ENCODE results near the gene ITPKB. TPM values are rescaled to one million over a fixed set of nuclear protein-coding genes. Genes with fewer than 3 reads are reported as not detected.

Gene ITPKB
- total and polyA plus RNA-seq, 2 of the 13 experiments (the other 11 are each of a cell fraction or from before 2014, with no cell fraction given), result not detected

DNA sequence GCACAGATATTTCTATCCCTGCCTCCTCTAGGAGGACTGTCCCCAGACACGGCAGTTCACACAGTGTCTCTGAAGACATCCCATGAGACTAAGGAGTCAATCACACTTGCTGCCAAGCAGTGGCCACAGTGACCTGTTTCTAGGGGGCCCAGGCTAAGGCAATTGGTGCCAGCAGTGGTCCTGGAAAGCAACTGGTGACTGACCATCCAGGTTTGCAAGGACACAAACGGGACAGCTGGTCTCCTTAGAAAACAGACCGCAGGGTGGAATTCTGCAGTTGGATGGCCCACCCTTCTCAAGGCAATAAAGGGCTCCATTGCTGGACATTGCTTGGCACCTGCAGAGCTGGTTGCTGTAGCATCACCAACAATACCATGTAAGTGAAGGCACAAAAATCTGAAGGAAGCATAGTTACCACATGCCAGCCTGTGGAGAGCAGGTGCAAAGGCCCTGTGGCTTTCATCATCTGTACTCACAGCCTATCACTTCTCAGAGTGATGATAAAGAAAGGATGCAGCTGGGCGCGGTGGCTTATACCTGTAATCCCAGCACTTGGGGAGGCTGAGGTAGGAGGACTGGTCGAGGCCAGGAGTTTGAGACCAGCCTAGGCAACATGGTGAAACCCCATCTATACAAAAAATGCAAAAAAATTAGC is 109.1 kb downstream of the ITPKB start:
- no peaks in the 10 kb centered on the region for H3K9me3 ChIP-seq (ENCODE audit: low read length)
- ChIA-PET POLR2A (no interaction called here), CTCF (ENCODE audit: low intra/inter-chr PET ratio, low total read pairs) (no interaction called here)
- H3K4me1 ChIP-seq (ENCODE audit: insufficient read depth, low read length), result peaks cover 11% of the 10 kb centered on the region
- no peak overlapping the region for H3K27ac ChIP-seq (ENCODE audit: extremely low read length, insufficient read depth, low read length)
- H3K36me3 ChIP-seq (replicated peaks in 1 of 2; ENCODE audit: control insufficient read depth in 1 of 2, insufficient read depth in 2 of 2, low read length in 2 of 2), result no peaks in the 10 kb centered on the region
- BruUV-seq (replicated peaks), result no TSS peak
- intact Hi-C loops (cut with micrococcal nuclease; ENCODE audit: unreplicated experiment) (loop anchor here (10.0 kb wide), 1 partner anchor 805 kb away; no protein-coding TSS in a partner anchor), in situ Hi-C loops (cut with HindIII; ENCODE audit: extremely low pct_ligation_motif_present, low pct_unique_long_range_greater_than_20kb) (loop anchor here (5.0 to 10.0 kb wide), 2 partner anchors 197 to 805 kb away; no protein-coding TSS in a partner anchor)
- no peaks in the 10 kb centered on the region for H3K79me2 ChIP-seq (ENCODE audit: insufficient read depth, low read length)
- peaks cover 0 to 42% of the 10 kb centered on the region in 2 experiments; a peak in 4 of 5 replicates for H3K27me3 ChIP-seq (ENCODE audit: control insufficient read depth in 1 of 2, insufficient read depth in 2 of 2, low read length in 2 of 2)
- H4K20me1 ChIP-seq (ENCODE audit: insufficient read depth, low read length), result no peaks in the 10 kb centered on the region
- no peak overlapping the region for H3K9ac ChIP-seq (ENCODE audit: insufficient read depth, low read depth, low read length)
- no peak overlapping the region for H3K4me2 ChIP-seq (ENCODE audit: low read depth, low read length)
- 11% methylated on average over 3 of the region's 6 CpGs for WGBS (ENCODE audit: low lambda C conversion rate)
- ATAC-seq (no peak), DNase-seq (ENCODE audit: low spot score) (no peak), FAIRE-seq (no peak)
- H2AFZ ChIP-seq (ENCODE audit: low read length), result no peak overlapping the region
- no peak for TF ChIP-seq PHF20 (CRISPR knock-in tag; IDR thresholded peaks at IDR 0.05)
- TF ChIP-seq, protein P1, sequence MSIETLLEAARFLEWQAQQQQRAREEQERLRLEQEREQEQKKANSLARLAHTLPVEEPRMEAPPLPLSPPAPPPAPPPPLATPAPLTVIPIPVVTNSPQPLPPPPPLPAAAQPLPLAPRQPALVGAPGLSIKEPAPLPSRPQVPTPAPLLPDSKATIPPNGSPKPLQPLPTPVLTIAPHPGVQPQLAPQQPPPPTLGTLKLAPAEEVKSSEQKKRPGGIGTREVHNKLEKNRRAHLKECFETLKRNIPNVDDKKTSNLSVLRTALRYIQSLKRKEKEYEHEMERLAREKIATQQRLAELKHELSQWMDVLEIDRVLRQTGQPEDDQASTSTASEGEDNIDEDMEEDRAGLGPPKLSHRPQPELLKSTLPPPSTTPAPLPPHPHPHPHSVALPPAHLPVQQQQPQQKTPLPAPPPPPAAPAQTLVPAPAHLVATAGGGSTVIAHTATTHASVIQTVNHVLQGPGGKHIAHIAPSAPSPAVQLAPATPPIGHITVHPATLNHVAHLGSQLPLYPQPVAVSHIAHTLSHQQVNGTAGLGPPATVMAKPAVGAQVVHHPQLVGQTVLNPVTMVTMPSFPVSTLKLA (IDR thresholded peaks at IDR 0.05), result peak; percentile 24; the same call in 1 of the 2 replicates
- TF ChIP-seq ZNF891 (CRISPR knock-in tag; IDR thresholded peaks at IDR 0.05), result no peak
- TF ChIP-seq SAFB2 (CRISPR knock-in tag; IDR thresholded peaks at IDR 0.05; ENCODE audit: borderline replicate concordance, low read depth), result no peak
- TF ChIP-seq ZNF672 (CRISPR knock-in tag; IDR thresholded peaks at IDR 0.05), result no peak
- H3K4me3 ChIP-seq (replicated peaks in 1 of 3; ENCODE audit: insufficient read depth in 1 of 3, low read depth in 2 of 3, low read length in 3 of 3), result no peak overlapping the region

DNA sequence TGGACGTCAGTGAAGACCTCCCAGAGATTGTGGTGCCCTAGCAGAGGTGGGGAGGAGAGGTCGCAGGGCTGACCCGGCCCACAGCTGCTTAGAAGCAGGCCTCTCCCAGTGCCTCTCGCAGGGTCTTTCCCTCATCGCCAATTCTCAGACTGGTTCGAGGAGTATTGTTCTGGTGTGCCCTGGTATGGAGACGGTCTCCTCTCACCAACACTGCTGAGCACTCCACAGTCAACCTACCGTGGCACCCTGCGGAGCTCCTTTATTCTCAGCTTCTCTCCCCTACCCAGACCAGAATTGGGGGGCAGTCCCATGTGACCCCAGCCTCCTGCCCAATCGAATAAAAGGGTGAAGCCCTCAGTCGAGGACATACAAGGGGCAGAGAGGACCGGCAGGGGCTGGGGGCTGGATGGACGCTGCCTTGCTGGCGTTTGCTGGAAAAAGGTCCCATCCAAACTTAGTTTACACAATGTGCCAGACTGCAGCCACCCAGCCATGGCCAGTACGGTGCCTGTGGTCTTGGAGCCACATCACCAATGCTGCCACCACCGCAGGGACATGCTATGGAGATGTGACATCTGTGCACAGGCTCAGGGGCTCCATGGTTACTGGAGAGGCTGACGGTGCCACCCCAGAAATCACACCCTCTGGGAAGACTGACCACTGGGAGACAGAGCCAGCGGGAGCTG is 109.7 kb downstream of the ITPKB start:
- Histone ChIP-seq H2AFZ (ENCODE audit: low read length) (no peak overlapping the region), H4K20me1 (ENCODE audit: insufficient read depth, low read length) (no peaks in the 10 kb centered on the region), H3K4me3 (replicated peaks in 1 of 3; ENCODE audit: insufficient read depth in 1 of 3, low read depth in 2 of 3, low read length in 3 of 3) (no peak overlapping the region), H3K9ac (ENCODE audit: insufficient read depth, low read depth, low read length) (no peak overlapping the region), H3K79me2 (ENCODE audit: insufficient read depth, low read length) (no peaks in the 10 kb centered on the region), H3K9me3 (ENCODE audit: low read length) (no peaks in the 10 kb centered on the region), H3K4me2 (ENCODE audit: low read depth, low read length) (no peak overlapping the region), H3K4me1 (ENCODE audit: insufficient read depth, low read length) (peaks cover 11% of the 10 kb centered on the region), H3K27me3 (ENCODE audit: control insufficient read depth in 1 of 2, insufficient read depth in 2 of 2, low read length in 2 of 2) (peaks cover 0 to 35% of the 10 kb centered on the region in 2 experiments; a peak in 4 of 5 replicates), H3K27ac (ENCODE audit: extremely low read length, insufficient read depth, low read length) (no peak overlapping the region), H3K36me3 (replicated peaks in 1 of 2; ENCODE audit: control insufficient read depth in 1 of 2, insufficient read depth in 2 of 2, low read length in 2 of 2) (no peaks in the 10 kb centered on the region)
- in situ Hi-C loops (cut with HindIII; ENCODE audit: extremely low pct_ligation_motif_present, low pct_unique_long_range_greater_than_20kb), result no loop called here
- WGBS (ENCODE audit: low lambda C conversion rate), result 8% methylated on average over 11 of the region's 18 CpGs
- ATAC-seq, result no peak
- no TSS peak for BruUV-seq (replicated peaks)
- no peak for DNase-seq (ENCODE audit: low spot score)
- ChIA-PET CTCF (ENCODE audit: low intra/inter-chr PET ratio, low total read pairs) (no interaction called here), POLR2A (no interaction called here)
- TF ChIP-seq JARID2 (CRISPR knock-in tag; IDR thresholded peaks at IDR 0.05; ENCODE audit: insufficient replicate concordance), result no peak
- no peak for FAIRE-seq
- intact Hi-C loops (cut with micrococcal nuclease; ENCODE audit: unreplicated experiment), result no loop called here
